Effector memory CD4-positive, alpha-beta T cell (primary cell): Measurements from ENCODE around the gene OR52B6.

Source experiments
- DNase-seq, 3 donors: peaks; one replicate each; pipeline ENCODE4 v3.0.0-alpha.2; 2020
- H3K27ac ChIP-seq: 2 replicates; pipeline ENCODE4 v1.7.0; 2013; ENCODE audit warnings: mild to moderate bottlenecking, low read length, moderate library complexity; ENCODE audit not compliant: insufficient read depth, poor library complexity, severe bottlenecking
- H3K27me3 ChIP-seq: replicated peaks from 2 replicates; pipeline ENCODE4 v1.7.0; 2013; ENCODE audit warnings: mild to moderate bottlenecking, low read length; ENCODE audit not compliant: insufficient read depth, control insufficient read depth, poor library complexity, severe bottlenecking
- H3K36me3 ChIP-seq: 2 replicates; pipeline ENCODE4 v1.7.0; 2013; ENCODE audit warnings: mild to moderate bottlenecking, low read length, moderate library complexity; ENCODE audit not compliant: control insufficient read depth, insufficient read depth
- H3K4me1 ChIP-seq: 2 replicates; pipeline ENCODE4 v1.7.0; 2013; ENCODE audit warnings: low read length, mild to moderate bottlenecking; ENCODE audit not compliant: control insufficient read depth, insufficient read depth, poor library complexity, severe bottlenecking
- H3K4me3 ChIP-seq: 2 replicates; pipeline ENCODE4 v1.7.0; 2013; ENCODE audit warnings: low read length, low read depth, mild to moderate bottlenecking; ENCODE audit not compliant: insufficient read depth, poor library complexity, severe bottlenecking
- H3K9me3 ChIP-seq: 2 replicates; pipeline ENCODE4 v1.7.0; 2013; ENCODE audit warnings: mild to moderate bottlenecking, low read length, moderate library complexity; ENCODE audit not compliant: control insufficient read depth
- total RNA-seq, 3 donors: gene quantifications; one replicate each; lab custom pipeline; 2026; lab: John Stamatoyannopoulos, UW

Gene OR52B6, protein sequence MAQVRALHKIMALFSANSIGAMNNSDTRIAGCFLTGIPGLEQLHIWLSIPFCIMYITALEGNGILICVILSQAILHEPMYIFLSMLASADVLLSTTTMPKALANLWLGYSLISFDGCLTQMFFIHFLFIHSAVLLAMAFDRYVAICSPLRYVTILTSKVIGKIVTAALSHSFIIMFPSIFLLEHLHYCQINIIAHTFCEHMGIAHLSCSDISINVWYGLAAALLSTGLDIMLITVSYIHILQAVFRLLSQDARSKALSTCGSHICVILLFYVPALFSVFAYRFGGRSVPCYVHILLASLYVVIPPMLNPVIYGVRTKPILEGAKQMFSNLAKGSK
- 0 reads per million in 3 donors for total RNA-seq

DNA sequence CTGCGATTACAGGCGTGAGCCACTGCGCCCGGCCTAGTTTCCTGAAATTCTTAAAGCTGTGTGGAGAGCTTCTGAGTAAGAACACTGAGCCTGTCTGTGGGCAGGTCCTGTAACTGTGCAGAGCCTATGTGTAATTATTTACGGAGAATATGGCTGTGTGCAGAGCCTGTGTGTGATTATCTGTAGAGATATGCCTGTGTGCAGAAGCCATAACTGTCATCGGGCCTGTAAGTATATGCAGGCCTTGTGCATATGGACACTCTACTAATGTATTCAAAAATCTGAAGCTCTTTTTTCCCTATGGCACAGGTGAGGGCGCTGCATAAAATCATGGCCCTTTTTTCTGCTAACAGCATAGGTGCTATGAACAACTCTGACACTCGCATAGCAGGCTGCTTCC lies at the start of gene OR52B6:
Gene OR52B6, plus strand, starts transcription at position 301 of the 400 bp plus-strand sequence. Its CDS starts 0 bp downstream, at position 301.
- Histone ChIP-seq H3K9me3 (no peaks in the 10 kb centered on the region), H3K36me3 (no peaks in the 10 kb centered on the region), H3K4me3 (no peak within 1 kb of the TSS), H3K27me3 (no peaks in the 10 kb centered on the region), H3K27ac (no peak within 1 kb of the TSS), H3K4me1 (no peaks in the 10 kb centered on the region)
- no peak for DNase-seq

DNA sequence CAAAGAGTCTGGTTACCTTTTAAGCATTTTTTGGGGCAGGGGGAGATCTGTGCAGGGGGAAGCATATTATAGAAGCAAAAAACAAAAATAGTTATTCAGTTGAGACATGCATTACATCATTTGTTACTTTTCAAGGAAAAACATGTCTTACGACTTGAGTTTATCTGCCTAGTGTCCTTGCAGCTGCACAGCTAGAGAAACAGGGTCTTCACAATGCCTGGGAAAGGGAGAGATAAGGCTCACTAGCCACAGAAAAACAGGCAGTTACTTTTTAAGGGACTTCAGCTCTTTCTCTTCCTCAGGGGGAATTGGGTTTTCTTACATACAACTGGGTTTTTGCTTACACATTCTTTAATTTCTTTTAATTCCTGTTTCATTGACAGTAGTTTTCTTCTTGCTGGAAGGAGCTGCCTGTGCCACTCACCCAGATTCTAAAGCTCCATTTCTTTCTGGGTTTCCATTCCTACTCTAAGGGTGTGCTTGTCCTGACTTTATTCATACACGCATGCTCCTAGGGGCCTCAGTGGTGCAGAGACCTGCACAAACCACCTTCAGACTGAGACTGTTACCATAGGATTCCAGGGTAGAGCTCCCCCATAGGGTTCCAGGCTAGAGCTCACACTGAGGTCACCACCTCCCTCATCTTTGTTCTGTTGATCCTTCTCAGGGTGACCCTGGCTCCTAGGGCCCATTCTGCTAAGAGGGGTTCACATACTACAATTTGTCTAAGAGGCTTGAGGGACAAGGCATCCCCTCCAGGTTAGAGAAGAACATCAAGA lies 49.4 kb upstream of the OR52B6 start:
- Histone ChIP-seq H3K36me3 (no peaks in the 10 kb centered on the region), H3K27me3 (no peaks in the 10 kb centered on the region), H3K4me1 (no peaks in the 10 kb centered on the region), H3K4me3 (no peak overlapping the region), H3K9me3 (no peaks in the 10 kb centered on the region), H3K27ac (no peak overlapping the region)
- no peak for DNase-seq

DNA sequence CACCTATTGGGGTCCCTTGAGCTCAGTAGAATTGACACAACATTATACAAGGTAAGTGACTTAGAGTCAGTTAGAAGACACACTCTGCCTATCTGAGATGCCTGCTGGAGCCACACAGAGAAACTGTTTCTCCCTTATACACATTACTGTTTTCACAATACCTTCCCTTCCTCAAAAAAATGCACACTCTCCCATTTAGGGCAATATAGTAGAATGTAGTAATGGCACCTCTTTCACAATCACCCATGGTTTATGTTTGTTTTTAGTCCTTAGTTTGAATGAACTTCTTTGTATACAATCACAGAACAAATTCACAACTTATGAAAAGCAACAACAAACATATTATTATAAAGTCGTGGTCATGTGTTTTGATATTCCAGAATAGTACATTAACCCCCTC lies 46.6 kb upstream of the OR52B6 start:
- Histone ChIP-seq H3K4me1 (no peaks in the 10 kb centered on the region), H3K27ac (no peak overlapping the region), H3K36me3 (no peaks in the 10 kb centered on the region), H3K4me3 (no peak overlapping the region), H3K9me3 (no peaks in the 10 kb centered on the region), H3K27me3 (no peaks in the 10 kb centered on the region)
- DNase-seq, result no peak

DNA sequence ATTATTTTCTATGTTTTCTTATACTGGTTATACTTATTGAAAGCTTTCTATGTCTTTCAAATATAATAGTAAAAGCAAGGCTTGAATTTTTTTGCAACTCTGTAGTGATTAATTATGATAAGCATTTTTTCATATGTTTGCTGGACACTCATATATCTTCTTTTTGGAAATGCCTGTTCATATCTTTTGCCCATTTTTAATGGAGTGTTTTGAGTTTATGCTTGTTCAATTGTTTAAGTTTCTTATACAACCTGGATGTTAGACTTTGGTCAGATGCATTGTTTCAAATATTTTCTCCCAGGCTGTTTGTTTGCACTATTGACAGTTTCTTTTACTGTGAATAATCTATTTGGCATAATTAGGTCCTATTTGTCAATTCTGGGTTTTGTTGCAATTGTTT lies 44.2 kb upstream of the OR52B6 start:
- no peak overlapping the region for H3K4me3 ChIP-seq
- no peaks in the 10 kb centered on the region for H3K27me3 ChIP-seq
- no peaks in the 10 kb centered on the region for H3K36me3 ChIP-seq
- no peak overlapping the region for H3K27ac ChIP-seq
- DNase-seq, result no peak
- no peaks in the 10 kb centered on the region for H3K9me3 ChIP-seq
- H3K4me1 ChIP-seq, result no peaks in the 10 kb centered on the region

DNA sequence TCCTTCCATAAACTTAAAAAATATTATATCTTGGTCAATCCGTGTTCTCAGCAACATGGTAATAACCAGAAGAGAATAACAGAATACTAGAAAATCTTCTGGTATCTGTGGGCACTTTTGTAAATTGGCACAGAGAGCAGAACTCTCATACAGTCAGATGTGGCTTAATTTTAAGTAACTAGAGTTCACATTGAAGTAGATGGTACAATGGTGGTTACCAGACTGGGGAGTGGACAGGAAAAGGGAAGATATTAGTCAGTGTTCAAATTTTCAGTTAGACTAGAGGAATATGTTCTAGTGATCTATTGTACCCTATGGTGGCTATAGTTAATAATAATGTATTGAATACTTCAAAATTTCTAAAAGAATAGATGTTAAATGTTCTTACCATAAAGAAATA lies 39.2 kb upstream of the OR52B6 start:
- Histone ChIP-seq H3K9me3 (no peaks in the 10 kb centered on the region), H3K4me3 (no peak overlapping the region), H3K4me1 (no peaks in the 10 kb centered on the region), H3K27me3 (no peaks in the 10 kb centered on the region), H3K27ac (no peak overlapping the region), H3K36me3 (no peaks in the 10 kb centered on the region)
- DNase-seq, result no peak

DNA sequence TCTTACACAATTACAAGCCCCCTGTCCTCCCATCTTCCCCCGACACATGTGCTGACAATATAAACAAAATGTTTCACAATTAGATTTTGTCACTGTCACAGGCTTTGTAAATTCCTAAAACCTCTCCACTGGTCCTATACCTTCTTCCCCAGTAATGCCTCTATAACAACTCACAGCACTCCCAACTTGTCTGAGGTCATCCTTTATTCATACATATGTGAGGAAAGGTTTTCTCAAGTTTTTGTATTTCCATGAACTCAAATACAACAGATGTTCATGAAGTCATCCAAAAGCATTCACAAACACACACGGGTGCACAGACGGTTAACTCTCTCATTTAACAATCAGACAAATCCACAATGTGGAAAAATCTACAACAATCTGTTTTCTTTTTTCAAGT lies 34.2 kb upstream of the OR52B6 start:
- no peaks in the 10 kb centered on the region for H3K9me3 ChIP-seq
- no peak for DNase-seq
- H3K36me3 ChIP-seq, result no peaks in the 10 kb centered on the region
- H3K27ac ChIP-seq, result no peak overlapping the region
- no peaks in the 10 kb centered on the region for H3K27me3 ChIP-seq
- H3K4me1 ChIP-seq, result no peaks in the 10 kb centered on the region
- H3K4me3 ChIP-seq, result no peak overlapping the region

DNA sequence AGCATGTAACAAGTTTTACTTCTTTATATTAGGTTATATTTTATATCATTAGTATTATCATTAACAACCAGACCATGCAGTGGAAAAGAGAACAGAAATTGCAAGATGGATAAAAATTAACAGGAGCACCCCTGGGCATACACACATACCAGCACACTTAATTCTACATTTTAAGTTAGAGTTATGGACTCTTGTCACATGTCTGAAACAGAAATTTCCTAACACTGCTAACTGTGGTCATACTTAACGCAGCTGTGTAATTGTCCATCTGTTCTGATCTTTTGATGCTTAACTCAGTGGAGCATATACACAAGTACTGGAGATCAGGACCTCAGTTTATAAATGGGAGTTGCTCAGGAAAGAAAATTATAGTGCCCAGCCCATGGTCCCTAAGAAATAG lies 32.7 kb upstream of the OR52B6 start:
- no peaks in the 10 kb centered on the region for H3K9me3 ChIP-seq
- no peak for DNase-seq
- H3K36me3 ChIP-seq, result no peaks in the 10 kb centered on the region
- H3K4me1 ChIP-seq, result no peaks in the 10 kb centered on the region
- no peaks in the 10 kb centered on the region for H3K27me3 ChIP-seq
- H3K27ac ChIP-seq, result no peak overlapping the region
- no peak overlapping the region for H3K4me3 ChIP-seq

DNA sequence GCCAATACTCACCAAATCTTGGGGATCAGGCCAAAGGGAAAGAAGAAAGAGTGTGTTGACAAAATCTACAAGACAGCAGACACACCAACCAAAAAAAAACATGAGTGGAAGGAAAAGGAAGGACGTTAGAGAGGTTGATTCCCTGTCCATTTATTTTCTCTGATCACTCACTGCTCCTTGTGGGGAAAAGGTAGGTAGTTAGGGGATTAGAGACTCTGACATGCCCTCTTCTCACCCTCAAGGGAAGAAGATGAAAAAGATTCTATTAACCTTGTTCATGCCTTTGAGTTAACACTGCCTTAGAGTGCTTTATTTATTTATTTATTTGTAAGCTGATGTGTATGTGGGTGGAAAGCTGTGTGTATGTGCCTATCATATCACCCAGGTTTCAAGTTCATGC lies 32.2 kb upstream of the OR52B6 start, which contains the start of gene OR52H1:
Gene OR52H1, minus strand, starts transcription at position 101 of the 400 bp plus-strand sequence. CDS start 3,035 bp downstream, outside the sequence.
- no peak within 1 kb of the TSS for H3K27ac ChIP-seq
- H3K4me1 ChIP-seq, result no peaks in the 10 kb centered on the region
- H3K9me3 ChIP-seq, result no peaks in the 10 kb centered on the region
- no peak for DNase-seq
- H3K4me3 ChIP-seq, result no peak within 1 kb of the TSS
- H3K36me3 ChIP-seq, result no peaks in the 10 kb centered on the region
- no peaks in the 10 kb centered on the region for H3K27me3 ChIP-seq

DNA sequence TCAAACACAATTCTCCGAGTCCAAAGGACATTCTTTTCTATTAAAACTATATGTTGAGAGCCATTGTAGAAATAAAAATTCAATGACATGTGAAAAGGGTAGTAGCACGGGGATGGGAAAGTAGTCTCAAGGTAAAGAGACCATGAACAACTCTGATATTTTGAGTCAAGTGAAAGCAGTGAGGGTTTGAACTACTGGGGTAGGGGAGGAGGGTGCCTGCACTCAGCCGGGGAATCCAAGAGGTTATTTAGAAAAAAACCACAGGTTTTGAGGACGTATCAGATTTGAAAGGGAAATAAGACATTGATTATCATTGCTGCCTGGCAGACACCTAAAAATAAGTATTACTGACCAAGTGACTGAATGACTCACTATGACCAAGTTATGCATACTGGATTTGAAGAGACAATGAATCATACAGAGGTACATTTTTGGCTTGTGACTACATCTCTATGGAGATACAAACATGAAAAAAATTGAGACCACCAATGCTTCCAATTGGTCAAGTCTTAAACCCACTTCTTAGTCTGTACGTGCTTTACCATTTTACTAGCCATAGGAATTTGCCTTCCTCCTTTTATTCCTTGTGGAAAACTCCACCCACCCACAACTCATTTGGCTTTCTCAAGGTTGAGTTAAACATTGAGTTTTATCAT lies 30.1 kb upstream of the OR52B6 start:
- Histone ChIP-seq H3K4me1 (no peaks in the 10 kb centered on the region), H3K27ac (no peak overlapping the region), H3K9me3 (no peaks in the 10 kb centered on the region), H3K27me3 (no peaks in the 10 kb centered on the region), H3K36me3 (no peaks in the 10 kb centered on the region), H3K4me3 (no peak overlapping the region)
- no peak for DNase-seq

DNA sequence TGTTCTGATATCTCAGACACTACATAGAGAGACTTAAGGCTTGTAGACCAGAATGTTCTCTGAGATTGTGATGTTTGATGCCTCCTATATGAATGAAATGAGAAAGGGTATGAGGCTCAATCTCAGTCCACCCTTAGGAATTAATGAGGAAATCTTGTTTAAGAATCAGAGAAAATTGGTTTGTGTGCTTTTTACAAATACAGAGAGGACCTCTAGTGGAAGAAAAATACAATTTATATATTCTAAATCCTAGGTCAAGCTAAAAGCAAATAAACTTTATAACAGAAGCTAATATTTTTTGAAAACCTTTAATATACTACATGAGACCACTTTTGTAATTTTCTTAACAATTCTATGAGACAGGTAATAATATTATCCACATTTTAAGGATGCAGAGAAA lies 27.3 kb upstream of the OR52B6 start:
- Histone ChIP-seq H3K27ac (no peak overlapping the region), H3K9me3 (no peaks in the 10 kb centered on the region), H3K4me1 (no peaks in the 10 kb centered on the region), H3K27me3 (no peaks in the 10 kb centered on the region), H3K4me3 (no peak overlapping the region), H3K36me3 (no peaks in the 10 kb centered on the region)
- no peak for DNase-seq
